BJ (cell line): ENCODE measurements around the gene MKRN2OS. TPM values are rescaled to one million over a fixed set of nuclear protein-coding genes. Genes with fewer than 3 reads are reported as not detected.

Experiments used
- CTCF ChIA-PET: fragments of 350-600 bp; formaldehyde crosslinking; extraction: SDS; loops from one replicate; lab custom pipeline; 2021; ENCODE audit warnings: antibody characterized with exemption, inconsistent platforms; lab: Yijun Ruan, JAX
- POLR2A ChIA-PET: fragments of 300-600 bp; sonication (Branson Sonifier 250); formaldehyde crosslinking; extraction: SDS; loops from one replicate; lab custom pipeline; 2021; ENCODE audit warnings: antibody characterized with exemption; lab: Charles Lee
- DNase-seq: peaks from one replicate; pipeline ENCODE4 v3.0.0-alpha.2; 2011; ENCODE audit warnings: low read depth
- H3K27me3 ChIP-seq: 2 replicates; pipeline ENCODE4 v1.6.0; 2011; ENCODE audit warnings: low read length; ENCODE audit not compliant: control insufficient read depth, insufficient read depth
- H3K36me3 ChIP-seq: 2 replicates; pipeline ENCODE4 v1.5.1; 2011; ENCODE audit warnings: low read length; ENCODE audit not compliant: control insufficient read depth, insufficient read depth
- H3K4me3 ChIP-seq: 2 replicates; pipeline ENCODE4 v1.5.1; 2011; ENCODE audit warnings: low read depth, mild to moderate bottlenecking, control low read depth, low read length
- CTCF ChIP-seq: IDR thresholded peaks from 2 replicates; pipeline ENCODE4 v1.5.1; 2011; ENCODE audit warnings: low read depth, mild to moderate bottlenecking, control low read depth, inconsistent platforms, low read length, moderate library complexity; ENCODE audit not compliant: insufficient read depth
- polyA plus RNA-seq: library from polyadenylated mRNA; depleted of rRNA; stranded (reverse); fragments of >200 nt; gene quantifications from 2 replicates; pipeline ENCODE4 v1.2.3, GENCODE V29; 2011

MKRN2OS gene
- polyA plus RNA-seq, 1 experiment: not detected

- Histone ChIP-seq H3K4me3 (no peak overlapping the region), H3K36me3 (peaks cover 34% of the 10 kb centered on the region), H3K27me3 (no peaks in the 10 kb centered on the region)
- CTCF ChIA-PET: interaction anchor here (1.0 to 1.2 kb wide), 2 partner anchors 13 to 131 kb away, joined by 3 read pairs; no protein-coding TSS in a partner anchor
- no peak for TF ChIP-seq CTCF
- no peak for DNase-seq
- POLR2A ChIA-PET: no interaction called here
These were observed 43.0 kb upstream of the MKRN2OS start for GRCh38 chr3:12588039-12589009.

GRCh38 chr3:12586403-12586802 lies 41.1 kb upstream of the MKRN2OS start:
- ChIA-PET POLR2A (no interaction called here), CTCF (no interaction called here)

GRCh38 chr3:12585970-12586369 lies 40.7 kb upstream of the MKRN2OS start:
- no peak for DNase-seq
- POLR2A ChIA-PET: no interaction called here
- TF ChIP-seq CTCF: no peak
- CTCF ChIA-PET: no interaction called here
- no peak overlapping the region for H3K4me3 ChIP-seq
- no peaks in the 10 kb centered on the region for H3K27me3 ChIP-seq
- H3K36me3 ChIP-seq: peaks cover 47% of the 10 kb centered on the region

More at GRCh38 chr3:12586403-12586802, 41.1 kb upstream of the MKRN2OS start:
- H3K27me3 ChIP-seq: no peaks in the 10 kb centered on the region
- H3K36me3 ChIP-seq: peaks cover 45% of the 10 kb centered on the region
- no peak overlapping the region for H3K4me3 ChIP-seq
- no peak for TF ChIP-seq CTCF
- no peak for DNase-seq

GRCh38 chr3:12585181-12585580 lies 39.9 kb upstream of the MKRN2OS start:
- DNase-seq: no peak
- Histone ChIP-seq H3K27me3 (no peaks in the 10 kb centered on the region), H3K36me3 (peaks cover 41% of the 10 kb centered on the region), H3K4me3 (no peak overlapping the region)
- ChIA-PET POLR2A (no interaction called here), CTCF (interaction anchor here (0.8 kb wide), 1 partner anchor 10 kb away, joined by 3 read pairs; no protein-coding TSS in a partner anchor)
- no peak for TF ChIP-seq CTCF

GRCh38 chr3:12584083-12584482 lies 38.8 kb upstream of the MKRN2OS start:
- no peaks in the 10 kb centered on the region for H3K27me3 ChIP-seq
- no peak overlapping the region for H3K4me3 ChIP-seq
- TF ChIP-seq CTCF: no peak
- peaks cover 39% of the 10 kb centered on the region for H3K36me3 ChIP-seq
- ChIA-PET POLR2A (no interaction called here), CTCF (interaction anchor here (0.9 to 1.0 kb wide), 2 partner anchors 66 to 125 kb away, joined by 3 read pairs; no protein-coding TSS in a partner anchor)
- DNase-seq: no peak
